AG08396 (cell line): Measurements from ENCODE around the gene ZPR1.
"Not testable (repeated sequence)": the region's sequence is repeated elsewhere in the genome, so short reads cannot be mapped to it uniquely, and the experiment has no call there.

ENCODE experiments used
- DNase-seq: peaks from one replicate; pipeline ENCODE4 v3.0.0; 2012; ENCODE audit warnings: low spot score, mixed read lengths

Gene ZPR1

GRCh38 chr11:116792144-116792868 lies 4.5 kb upstream of the ZPR1 start:
- DNase-seq: no peak

- DNase-seq: no peak
Observed at GRCh38 chr11:116791813-116792143, 4.0 kb upstream of the ZPR1 start, which contains the start of gene APOA5. Gene APOA5, minus strand, starts transcription at chr11:116791879. Its CDS starts 19 bp downstream, at chr11:116791860.

GRCh38 chr11:116791002-116791812 lies 3.4 kb upstream of the ZPR1 start:
- DNase-seq: peak; percentile 90

GRCh38 chr11:116790167-116791001 lies 2.6 kb upstream of the ZPR1 start:
- DNase-seq: no peak

- DNase-seq: no peak
Observed at GRCh38 chr11:116788975-116789374, 1.2 kb upstream of the ZPR1 start.

- DNase-seq: no peak
Observed at GRCh38 chr11:116788534-116788933, 711 bp upstream of the ZPR1 start.

- no peak for DNase-seq
Observed at GRCh38 chr11:116787436-116787785, 412 bp downstream of the ZPR1 start.

- no peak for DNase-seq
Observed at GRCh38 chr11:116786966-116787365, 857 bp downstream of the ZPR1 start.

- DNase-seq: no peak
Observed at GRCh38 chr11:116786326-116786725, 1.5 kb downstream of the ZPR1 start.

- no peak for DNase-seq
Observed at GRCh38 chr11:116782728-116783127, 5.1 kb downstream of the ZPR1 start.

- DNase-seq: no peak
Observed at GRCh38 chr11:116778556-116778955, 9.3 kb downstream of the ZPR1 start.

GRCh38 chr11:116777056-116777455 lies 10.8 kb downstream of the ZPR1 start:
- DNase-seq: no peak

- no peak for DNase-seq
Observed at GRCh38 chr11:116776522-116776984, 11.3 kb downstream of the ZPR1 start.

GRCh38 chr11:116775975-116776374 lies 11.8 kb downstream of the ZPR1 start:
- DNase-seq: no peak

- DNase-seq: no peak
Observed at GRCh38 chr11:116774661-116775060, 13.2 kb downstream of the ZPR1 start.

- no peak for DNase-seq
Observed at GRCh38 chr11:116773203-116774097, 14.4 kb downstream of the ZPR1 start.

GRCh38 chr11:116772443-116773202 lies 15.2 kb downstream of the ZPR1 start, which contains the start of gene BUD13:
Gene BUD13, minus strand, starts transcription at chr11:116772987. Its CDS starts 23 bp downstream, at chr11:116772964.
- DNase-seq: peak; percentile 94

GRCh38 chr11:116771935-116772334 lies 15.9 kb downstream of the ZPR1 start:
- DNase-seq: no peak

GRCh38 chr11:116762132-116762531 lies 25.7 kb downstream of the ZPR1 start:
- DNase-seq: no peak

- not testable (repeated sequence) for DNase-seq
Observed at GRCh38 chr11:116756044-116756443, 31.8 kb downstream of the ZPR1 start.
